HG03460 (cell line): ENCODE measurements around the gene RASGRP4.
"Not testable (repeated sequence)": the region's sequence is repeated elsewhere in the genome, so short reads cannot be mapped to it uniquely, and the experiment has no call there.

ENCODE experiments used
- ATAC-seq: cut with Tn5 transposase; IDR thresholded peaks from one replicate; pipeline ENCODE4 v1.9.1; 2021; ENCODE audit not compliant: unreplicated experiment

The RASGRP4 gene, protein sequence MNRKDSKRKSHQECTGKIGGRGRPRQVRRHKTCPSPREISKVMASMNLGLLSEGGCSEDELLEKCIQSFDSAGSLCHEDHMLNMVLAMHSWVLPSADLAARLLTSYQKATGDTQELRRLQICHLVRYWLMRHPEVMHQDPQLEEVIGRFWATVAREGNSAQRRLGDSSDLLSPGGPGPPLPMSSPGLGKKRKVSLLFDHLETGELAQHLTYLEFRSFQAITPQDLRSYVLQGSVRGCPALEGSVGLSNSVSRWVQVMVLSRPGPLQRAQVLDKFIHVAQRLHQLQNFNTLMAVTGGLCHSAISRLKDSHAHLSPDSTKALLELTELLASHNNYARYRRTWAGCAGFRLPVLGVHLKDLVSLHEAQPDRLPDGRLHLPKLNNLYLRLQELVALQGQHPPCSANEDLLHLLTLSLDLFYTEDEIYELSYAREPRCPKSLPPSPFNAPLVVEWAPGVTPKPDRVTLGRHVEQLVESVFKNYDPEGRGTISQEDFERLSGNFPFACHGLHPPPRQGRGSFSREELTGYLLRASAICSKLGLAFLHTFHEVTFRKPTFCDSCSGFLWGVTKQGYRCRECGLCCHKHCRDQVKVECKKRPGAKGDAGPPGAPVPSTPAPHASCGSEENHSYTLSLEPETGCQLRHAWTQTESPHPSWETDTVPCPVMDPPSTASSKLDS

GRCh38 chr19:38425810-38426466 is at the start of gene RASGRP4:
Gene RASGRP4, minus strand, starts transcription at chr19:38426219. Its CDS starts 128 bp downstream, at chr19:38426091.
- ATAC-seq, result no peak

- ATAC-seq, result no peak
Measured at GRCh38 chr19:38475176-38475575, 49.2 kb upstream of the RASGRP4 start.

- no peak for ATAC-seq
Measured at GRCh38 chr19:38473201-38473600, 47.2 kb upstream of the RASGRP4 start.

GRCh38 chr19:38472725-38473124 is 46.7 kb upstream of the RASGRP4 start:
- ATAC-seq, result not testable (repeated sequence)

DNA sequence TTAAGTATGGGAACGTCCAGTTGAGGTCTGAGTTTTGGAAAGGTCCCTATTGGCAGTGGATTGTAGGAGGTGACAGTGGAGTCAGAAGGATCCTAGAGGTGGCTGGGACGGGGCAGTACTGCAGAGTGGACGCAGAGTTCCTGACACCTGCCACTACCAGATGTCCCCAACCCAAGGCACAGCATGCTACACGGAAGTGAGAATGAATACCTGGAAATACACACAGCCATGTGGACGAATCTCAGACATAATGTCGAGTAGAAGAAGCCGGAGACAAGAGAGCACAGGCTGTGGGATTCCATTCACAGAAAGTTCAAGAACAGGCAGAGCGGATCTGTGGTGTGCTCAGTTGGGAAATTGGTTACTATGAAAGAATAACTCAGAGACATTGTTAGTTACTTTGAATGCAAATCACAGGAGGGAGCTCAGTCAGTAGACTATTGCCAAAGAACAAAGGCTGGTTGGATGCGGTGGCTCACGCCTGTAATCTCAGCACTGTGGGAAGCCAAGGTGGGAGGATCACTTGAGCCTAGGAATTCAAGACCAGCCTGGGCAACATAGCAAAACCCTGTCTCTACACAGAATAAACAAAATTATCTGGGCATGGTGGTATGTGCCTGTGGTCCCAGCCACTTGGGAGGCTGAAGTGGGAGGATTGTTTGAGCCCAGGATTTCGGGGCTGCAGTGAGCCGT is 44.9 kb upstream of the RASGRP4 start:
- ATAC-seq, result no peak

- ATAC-seq, result no peak
Measured at GRCh38 chr19:38469151-38469550, 43.1 kb upstream of the RASGRP4 start.

GRCh38 chr19:38467541-38468525 is 41.8 kb upstream of the RASGRP4 start:
- no peak for ATAC-seq

DNA sequence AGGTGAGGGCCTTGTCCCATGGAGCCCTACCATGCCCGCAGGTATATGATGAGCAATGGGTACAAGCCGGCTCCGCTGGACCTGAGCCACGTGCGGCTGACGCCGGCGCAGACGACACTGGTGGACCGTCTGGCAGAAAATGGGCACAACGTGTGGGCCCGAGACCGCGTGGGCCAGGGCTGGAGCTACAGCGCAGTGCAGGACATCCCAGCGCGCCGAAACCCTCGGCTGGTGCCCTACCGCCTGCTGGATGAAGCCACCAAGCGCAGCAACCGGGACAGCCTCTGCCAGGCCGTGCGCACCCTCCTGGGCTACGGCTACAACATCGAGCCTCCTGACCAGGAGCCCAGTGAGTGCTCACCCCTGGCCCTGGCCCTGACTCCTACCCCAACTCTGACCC is 40.0 kb upstream of the RASGRP4 start:
- ATAC-seq, result no peak

DNA sequence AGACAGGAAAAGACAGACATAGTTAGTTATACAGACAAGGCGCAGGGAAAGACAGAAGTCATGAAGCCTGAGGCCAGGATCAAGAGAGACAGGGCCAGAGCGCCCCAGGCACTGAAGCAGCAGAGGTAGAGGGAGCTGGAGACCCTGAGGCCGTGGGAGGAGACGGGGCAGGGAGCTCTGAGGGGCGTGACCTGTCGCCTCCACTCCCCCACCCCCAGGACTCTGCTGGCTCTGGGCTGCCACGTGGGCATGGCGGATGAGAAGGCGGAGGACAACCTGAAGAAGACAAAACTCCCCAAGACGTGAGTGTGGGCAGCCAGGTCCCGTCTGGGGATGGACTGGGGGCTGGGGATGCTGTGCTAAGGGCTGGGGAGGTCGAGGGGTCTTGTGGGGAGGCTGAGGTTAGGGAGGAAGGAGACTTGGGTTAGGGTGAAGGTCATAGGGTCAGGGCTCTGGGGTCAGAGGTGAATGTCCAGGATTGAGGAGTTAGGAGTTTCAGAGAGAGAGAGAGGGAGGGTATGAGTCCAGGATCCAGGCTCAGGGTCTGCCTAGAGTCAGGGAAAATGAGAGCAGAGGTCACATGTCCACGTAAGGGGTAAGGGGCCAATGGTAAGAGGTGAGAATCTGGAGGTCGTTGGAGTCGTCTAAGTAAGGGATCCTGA is 38.5 kb upstream of the RASGRP4 start:
- no peak for ATAC-seq

DNA sequence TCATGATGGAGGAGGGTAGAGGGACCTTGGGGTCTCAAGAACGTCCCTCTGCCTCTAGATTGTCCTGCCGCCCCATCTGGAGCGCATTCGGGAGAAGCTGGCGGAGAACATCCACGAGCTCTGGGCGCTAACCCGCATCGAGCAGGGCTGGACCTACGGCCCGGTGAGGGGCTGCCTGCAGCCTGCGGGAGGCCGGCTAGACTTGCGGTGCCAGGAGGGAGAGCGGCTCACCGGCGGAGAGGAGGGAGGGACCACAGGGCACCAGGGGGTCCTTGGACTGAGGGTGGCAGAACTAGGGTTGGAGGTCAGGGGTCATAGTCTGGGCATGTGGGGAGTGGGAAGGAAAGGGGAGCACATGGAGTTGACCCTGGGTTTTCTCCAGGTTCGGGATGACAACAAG is 37.3 kb upstream of the RASGRP4 start:
- ATAC-seq, result no peak

DNA sequence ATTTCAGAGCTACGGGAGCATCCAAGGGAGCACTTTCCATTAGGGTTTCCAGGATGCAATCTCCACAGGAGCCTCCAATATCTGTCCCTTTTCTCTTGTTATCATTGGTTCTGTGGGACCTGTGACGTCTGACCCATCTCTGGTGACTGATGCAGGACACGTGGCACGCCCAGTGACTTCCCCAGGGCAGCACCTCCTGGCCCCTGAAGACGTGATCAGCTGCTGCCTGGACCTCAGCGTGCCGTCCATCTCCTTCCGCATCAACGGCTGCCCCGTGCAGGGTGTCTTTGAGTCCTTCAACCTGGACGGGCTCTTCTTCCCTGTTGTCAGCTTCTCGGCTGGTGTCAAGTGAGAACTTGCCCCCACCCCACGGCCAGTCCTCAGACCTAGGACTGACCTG is 33.0 kb upstream of the RASGRP4 start:
- ATAC-seq, result no peak

- ATAC-seq, result no peak
Measured at GRCh38 chr19:38457690-38458405, 31.8 kb upstream of the RASGRP4 start.

GRCh38 chr19:38457202-38457601 is 31.2 kb upstream of the RASGRP4 start:
- no peak for ATAC-seq

DNA sequence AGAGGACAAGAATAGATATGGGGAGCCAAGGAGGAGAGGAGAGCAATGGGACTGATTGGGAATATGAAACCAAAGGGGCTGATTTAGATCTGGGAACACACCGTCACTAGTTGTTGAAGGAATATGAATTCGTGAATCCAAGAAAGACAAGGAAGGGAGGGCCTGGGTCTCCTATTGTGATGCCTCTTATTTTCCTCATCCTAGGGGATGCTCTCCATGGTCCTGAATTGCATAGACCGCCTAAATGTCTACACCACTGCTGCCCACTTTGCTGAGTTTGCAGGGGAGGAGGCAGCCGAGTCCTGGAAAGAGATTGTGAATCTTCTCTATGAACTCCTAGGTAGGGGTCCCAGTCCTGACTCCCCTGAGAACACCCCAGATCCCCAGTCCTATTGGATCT is 29.0 kb upstream of the RASGRP4 start:
- no peak for ATAC-seq

DNA sequence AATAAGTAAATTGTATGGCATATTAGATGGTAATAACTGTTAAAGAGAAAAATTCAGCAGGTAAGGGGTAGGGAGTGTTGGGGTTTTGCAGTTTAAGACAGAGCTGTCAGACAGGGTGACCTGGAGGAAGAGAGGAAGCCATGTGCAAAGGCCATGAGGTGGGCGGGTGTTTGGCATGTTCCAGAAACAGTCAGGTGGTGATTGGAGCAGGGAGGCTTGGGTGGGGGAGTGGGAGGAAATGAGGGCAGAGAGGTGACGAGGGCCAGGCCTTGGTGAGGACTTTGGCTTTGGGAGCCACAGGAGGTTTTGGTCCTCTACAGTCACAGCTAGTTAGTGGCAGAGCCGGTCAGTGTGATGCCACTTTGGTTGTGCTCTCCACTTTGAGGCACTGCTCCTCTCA is 27.6 kb upstream of the RASGRP4 start:
- ATAC-seq, result no peak

DNA sequence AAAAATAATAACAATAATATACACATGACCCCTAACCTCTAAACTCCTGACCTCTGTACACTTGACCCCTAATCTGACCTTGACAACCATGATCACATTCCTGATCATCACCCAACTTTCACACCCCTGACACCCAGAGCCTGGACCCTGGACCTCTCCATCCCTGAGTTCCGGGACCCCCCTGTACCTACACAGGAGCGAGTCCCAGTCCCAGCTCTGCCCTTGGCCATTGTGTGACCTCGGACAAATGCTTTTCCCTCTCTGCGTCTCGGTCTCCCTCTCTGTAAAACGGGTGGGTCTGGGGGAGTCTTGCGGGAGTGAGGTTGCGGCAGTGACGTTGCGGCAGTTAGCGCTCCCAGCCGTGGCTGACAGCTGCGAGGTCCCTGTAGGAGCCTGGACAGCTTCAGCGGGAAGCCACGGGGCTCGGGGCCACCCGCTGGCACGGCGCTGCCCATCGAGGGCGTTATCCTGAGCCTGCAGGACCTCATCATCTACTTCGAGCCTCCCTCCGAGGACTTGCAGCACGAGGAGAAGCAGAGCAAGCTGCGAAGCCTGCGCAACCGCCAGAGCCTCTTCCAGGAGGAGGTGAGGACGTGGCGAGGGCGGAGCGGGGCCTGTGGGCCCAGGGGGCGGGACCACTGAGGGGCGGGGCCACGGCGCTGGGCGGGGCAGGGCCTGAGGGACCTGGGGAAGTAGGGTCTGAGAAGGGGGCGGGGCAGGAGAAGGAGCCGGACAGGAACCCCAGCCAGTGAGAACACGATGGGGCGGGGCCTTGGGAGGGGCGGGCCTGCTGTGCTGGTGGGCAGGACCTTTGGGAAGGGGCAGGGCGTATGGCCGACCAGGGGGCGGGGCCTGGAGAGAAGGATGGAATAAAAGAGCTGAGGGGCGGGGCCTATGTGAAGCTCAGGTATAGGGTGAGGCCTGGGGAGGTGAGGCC is 26.7 kb upstream of the RASGRP4 start:
- no peak for ATAC-seq

- ATAC-seq, result no peak
Measured at GRCh38 chr19:38451629-38452028, 25.6 kb upstream of the RASGRP4 start.

DNA sequence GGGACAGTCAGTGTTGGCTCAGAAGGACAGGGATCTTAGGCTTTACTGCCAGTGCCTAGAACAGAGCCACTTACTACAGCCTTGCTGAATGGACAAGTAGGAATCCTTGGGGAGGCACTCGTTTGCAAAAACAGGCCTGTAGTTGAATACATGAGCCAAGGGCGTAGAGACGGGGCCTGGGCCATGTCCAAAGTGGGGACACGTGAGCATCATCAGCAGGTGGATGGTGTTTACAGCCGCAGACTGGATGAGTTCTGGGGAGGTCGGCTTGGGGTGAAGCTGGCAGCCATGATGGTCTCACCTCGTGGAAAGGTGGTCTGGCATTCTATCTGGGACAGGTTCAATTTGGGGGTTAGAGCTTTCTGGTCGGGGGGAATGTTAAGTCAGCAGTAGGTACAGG is 25.0 kb upstream of the RASGRP4 start:
- ATAC-seq, result no peak
